B cell (primary cell): ENCODE measurements around the gene ITGA7. TPM values are rescaled to one million over a fixed set of nuclear protein-coding genes. Genes with fewer than 3 reads are reported as not detected.

Source experiments
- ATAC-seq: fragments of 200-7000 bp; cut with Tn5 transposase; one replicate; pipeline ENCODE4 v1.10.0; 2021; ENCODE audit warnings: low read depth, mild to moderate bottlenecking, moderate number of reproducible peaks, moderate library complexity
- CTCF ChIA-PET: fragments of 350-600 bp; sonication (Branson Sonifier 250); formaldehyde crosslinking; loops from one replicate; lab custom pipeline; 2021; ENCODE audit warnings: antibody characterized with exemption, inconsistent platforms; lab: Charles Lee
- POLR2A ChIA-PET: fragments of 350-600 bp; sonication (Branson Sonifier 250); formaldehyde crosslinking; loops from one replicate; lab custom pipeline; 2021; ENCODE audit warnings: antibody characterized with exemption; lab: Charles Lee
- DNase-seq: peaks from one replicate; pipeline ENCODE4 v3.0.0; 2013
- H2AFZ ChIP-seq: 2 replicates; pipeline ENCODE4 v1.6.1; 2012; ENCODE audit warnings: mild to moderate bottlenecking, low read depth, low read length; ENCODE audit not compliant: insufficient read depth, poor library complexity, severe bottlenecking
- H3K27ac ChIP-seq, 2 donors: 1 replicate in 1 of 2; 2 replicates in 1 of 2; pipeline ENCODE4 v1.5.1; 2012 to 2013; ENCODE audit warnings: low read length in 2 of 2, mild to moderate bottlenecking in 2 of 2, moderate library complexity in 1 of 2
- H3K27me3 ChIP-seq, 4 experiments: fragments of 200-600 bp in 1 of 4; sonication (generic) in 1 of 4; replicated peaks in 1 of 4; 1 replicate in 2 of 4; 2 replicates in 2 of 4; pipeline versions ENCODE4 v1.6.1 to v1.7.0; 2013 to 2016; ENCODE audit warnings: low read length in 3 of 4, mild to moderate bottlenecking in 2 of 4, mixed read lengths in 1 of 4, moderate library complexity in 1 of 4; ENCODE audit not compliant: insufficient read depth in 4 of 4, control insufficient read depth in 3 of 4; ENCODE audit errors: control extremely low read depth in 1 of 4
- H3K36me3 ChIP-seq, 2 experiments: replicated peaks in 1 of 2; 1 replicate in 1 of 2; 2 replicates in 1 of 2; pipeline versions ENCODE4 v1.6.1 to v1.7.1; 2013; ENCODE audit warnings: low read length in 1 of 2; ENCODE audit not compliant: insufficient read depth in 2 of 2, control insufficient read depth in 1 of 2; ENCODE audit errors: control extremely low read depth in 1 of 2, extremely low read depth in 1 of 2
- H3K4me1 ChIP-seq, 2 donors: fragments of 200-600 bp in 1 of 2; sonication (generic) in 1 of 2; 1 replicate in 1 of 2; 2 replicates in 1 of 2; pipeline versions ENCODE4 v1.5.1 to v1.6.1; 2013 to 2017; ENCODE audit warnings: low read length in 2 of 2; ENCODE audit not compliant: control insufficient read depth in 2 of 2, insufficient read depth in 2 of 2
- H3K4me2 ChIP-seq: replicated peaks from 2 replicates; pipeline ENCODE3; 2012; ENCODE audit warnings: mild to moderate bottlenecking, low read depth, low read length; ENCODE audit not compliant: poor library complexity, severe bottlenecking
- H3K4me3 ChIP-seq, 5 experiments: fragments of 200-600 bp in 1 of 5; sonication (generic) in 1 of 5; 1 replicate in 3 of 5; 2 replicates in 2 of 5; pipeline versions ENCODE4 v1.5.1 to v1.7.0; 2011 to 2016; ENCODE audit warnings: low read length in 4 of 5, mild to moderate bottlenecking in 4 of 5, low read depth in 2 of 5, control low read depth in 1 of 5, moderate library complexity in 1 of 5; ENCODE audit not compliant: insufficient read depth in 1 of 5; ENCODE audit errors: control extremely low read depth in 1 of 5, extremely low read depth in 1 of 5
- H3K79me2 ChIP-seq: fragments of 200-600 bp; sonication (generic); one replicate; pipeline ENCODE4 v1.6.0; 2016; ENCODE audit warnings: low read length; ENCODE audit not compliant: control insufficient read depth, insufficient read depth
- H3K9ac ChIP-seq: fragments of 200-600 bp; sonication (generic); 2 replicates; pipeline ENCODE4 v1.6.1; 2017; ENCODE audit warnings: mild to moderate bottlenecking, low read length, moderate library complexity
- H3K9me3 ChIP-seq, 3 donors: one replicate each; pipeline versions ENCODE4 v1.6.1 to v1.7.1; 2013; ENCODE audit warnings: low read length in 2 of 3; ENCODE audit not compliant: control insufficient read depth in 2 of 3, insufficient read depth in 1 of 3; ENCODE audit errors: control extremely low read depth in 1 of 3
- H4K20me1 ChIP-seq: 2 replicates; pipeline ENCODE4 v1.6.0; 2012; ENCODE audit warnings: mild to moderate bottlenecking, low read length; ENCODE audit not compliant: insufficient read depth, control insufficient read depth, poor library complexity, severe bottlenecking
- H3K27ac Mint-ChIP-seq: one replicate; pipeline ENCODE4 v1.8.0; 2021; ENCODE audit warnings: mixed read lengths
- H3K27me3 Mint-ChIP-seq: one replicate; pipeline ENCODE4 v1.8.0; 2021; ENCODE audit warnings: mixed read lengths
- H3K4me1 Mint-ChIP-seq: one replicate; pipeline ENCODE4 v1.8.0; 2021; ENCODE audit warnings: mixed read lengths
- H3K4me3 Mint-ChIP-seq: one replicate; pipeline ENCODE4 v1.8.0; 2021; ENCODE audit warnings: mixed read lengths
- H3K9me3 Mint-ChIP-seq: one replicate; pipeline ENCODE4 v1.8.0; 2022; ENCODE audit warnings: mixed read lengths; ENCODE audit not compliant: insufficient read depth
- CTCF ChIP-seq: fragments of 200-600 bp; IDR thresholded peaks from one replicate; pipeline ENCODE4 v1.8.0; 2022; ENCODE audit warnings: antibody characterized with exemption, mild to moderate bottlenecking
- EZH2 ChIP-seq: IDR thresholded peaks from 2 replicates; pipeline ENCODE4 v1.6.1; 2012; ENCODE audit warnings: borderline replicate concordance, low read depth, mild to moderate bottlenecking, moderate library complexity, low read length; ENCODE audit not compliant: insufficient read depth, poor library complexity, severe bottlenecking
- WGBS: methylation state at CpG from one replicate; pipeline ENCODE4 v1.1.5; 2013; ENCODE audit warnings: missing lambda C conversion rate; ENCODE audit not compliant: insufficient coverage; 5-methylcytosine and 5-hydroxymethylcytosine counted together
- intact Hi-C: fragments of 100-400 bp; cut with micrococcal nuclease; formaldehyde crosslinking; loops from one replicate; pipeline ENCODE4 v1.10.0; 2022
- polyA plus RNA-seq: library from polyadenylated mRNA; depleted of rRNA; stranded (reverse); fragments of >200 nt; gene quantifications from 2 replicates; pipeline ENCODE4 v1.2.3, GENCODE V29; 2012
- total RNA-seq, 2 donors: library from RNA; stranded (reverse); fragments of 120-200 nt in 1 of 2; gene quantifications; 1 replicate in 1 of 2; 2 replicates in 1 of 2; pipeline versions ENCODE4 v1.2.3 to v1.2.4, GENCODE V29; 2013 to 2022

ITGA7 gene
- total and polyA plus RNA-seq, 2 donors (not counting 1 experiment from before 2014, with no cell fraction given): 2.4 to 3.3 TPM

- H3K9me3 ChIP-seq: no peaks in the 10 kb centered on the region
- no peak overlapping the region for H3K27ac ChIP-seq
- DNase-seq (peak; percentile 53), ATAC-seq (no peak)
- H4K20me1 ChIP-seq: no peaks in the 10 kb centered on the region
- H3K4me1 ChIP-seq: peaks cover 19 to 21% of the 10 kb centered on the region in 2 donors
- ChIA-PET CTCF (interaction anchor here (0.9 to 2.8 kb wide), 11 partner anchors 8 to 60 kb away, joined by 3 to 15 read pairs (median 4); partner anchors contain the start of gene BLOC1S1), POLR2A (interaction anchor here (0.6 to 1.0 kb wide), 2 partner anchors 10 to 17 kb away, joined by 3 to 4 read pairs; partner anchors contain the start of gene BLOC1S1)
- no peak overlapping the region for H2AFZ ChIP-seq
- WGBS: 20% methylated on average over 2 of the region's 5 CpGs
- H3K36me3 ChIP-seq: no peaks in the 10 kb centered on the region
- Mint-ChIP-seq H3K9me3 (no peaks in the 10 kb centered on the region), H3K27ac (no peak overlapping the region), H3K4me1 (peaks cover 28% of the 10 kb centered on the region), H3K4me3 (peak overlapping the region; percentile 14), H3K27me3 (peaks cover 18% of the 10 kb centered on the region)
- H3K79me2 ChIP-seq: no peaks in the 10 kb centered on the region
- no peak overlapping the region for H3K4me3 ChIP-seq
- peaks cover 0 to 20% (median 8%) of the 10 kb centered on the region in 4 experiments for H3K27me3 ChIP-seq
- intact Hi-C loops: loop anchor here (5.0 kb wide), 1 partner anchor 34 kb away; no protein-coding TSS in a partner anchor
- no peak overlapping the region for H3K4me2 ChIP-seq
- H3K9ac ChIP-seq: no peak overlapping the region
- TF ChIP-seq EZH2 (no peak), CTCF (peak; percentile 41)
Measured at GRCh38 chr12:55705782-55706402, 1.8 kb downstream of the ITGA7 start.
